Neural cell (in vitro differentiated cells): Measurements from ENCODE around the gene SEL1L2. TPM values are rescaled to one million over a fixed set of nuclear protein-coding genes. Genes with fewer than 3 reads are reported as not detected.

Source experiments
- H2AFZ ChIP-seq: fragments of 200-600, 300-800 bp; sonication (generic), shearing (Covaris generic); 2 replicates; pipeline ENCODE4 v1.6.0; 2014; ENCODE audit warnings: low read depth, mild to moderate bottlenecking, antibody characterized with exemption, low read length, moderate library complexity
- H3F3A ChIP-seq: fragments of 200-600 bp; shearing (Covaris generic); 2 replicates; pipeline ENCODE4 v1.6.1; 2016; ENCODE audit warnings: mild to moderate bottlenecking, moderate library complexity, mixed read lengths, antibody characterized with exemption, low read length; ENCODE audit not compliant: insufficient read depth, poor library complexity, severe bottlenecking
- H3K27ac ChIP-seq: fragments of 200-600, 300-800 bp; sonication (generic), shearing (Covaris generic); 2 replicates; pipeline ENCODE4 v1.5.1; 2014; ENCODE audit warnings: mild to moderate bottlenecking, low read length, moderate library complexity
- H3K27me3 ChIP-seq: fragments of 300-800, 200-600 bp; sonication (generic), shearing (Covaris generic); 2 replicates; pipeline ENCODE4 v1.6.0; 2014; ENCODE audit warnings: mild to moderate bottlenecking, low read depth, low read length, moderate library complexity; ENCODE audit not compliant: insufficient read depth
- H3K36me3 ChIP-seq: fragments of 300-800, 200-600 bp; sonication (generic), shearing (Covaris generic); 2 replicates; pipeline ENCODE4 v1.5.1; 2014; ENCODE audit warnings: mild to moderate bottlenecking, antibody characterized with exemption, low read length, moderate library complexity; ENCODE audit not compliant: insufficient read depth
- H3K4me2 ChIP-seq: fragments of 300-800, 200-600 bp; sonication (generic), shearing (Covaris generic); 2 replicates; pipeline ENCODE4 v1.6.0; 2014; ENCODE audit warnings: mild to moderate bottlenecking, low read length
- H3K4me3 ChIP-seq: fragments of 300-800, 200-600 bp; sonication (generic), shearing (Covaris generic); 2 replicates; pipeline ENCODE4 v1.5.1; 2014; ENCODE audit warnings: mild to moderate bottlenecking, low read length, moderate library complexity
- H3K79me2 ChIP-seq: fragments of 200-600 bp; shearing (Covaris generic); replicated peaks from 2 replicates; pipeline ENCODE4 v1.6.0; 2014; ENCODE audit warnings: mild to moderate bottlenecking, low read length, moderate library complexity; ENCODE audit not compliant: insufficient read depth
- H3K9ac ChIP-seq: fragments of 300-800, 200-600 bp; sonication (generic), shearing (Covaris generic); 2 replicates; pipeline ENCODE4 v1.6.1; 2016; ENCODE audit warnings: mild to moderate bottlenecking, low read length, mixed read lengths
- H3K9me2 ChIP-seq: fragments of 200-600 bp; shearing (Covaris generic); 2 replicates; pipeline ENCODE4 v1.6.1; 2016; ENCODE audit warnings: mild to moderate bottlenecking, low read length, mixed read lengths; ENCODE audit not compliant: insufficient read depth
- H3K9me3 ChIP-seq: fragments of 200-600, 300-800 bp; sonication (generic), shearing (Covaris generic); 2 replicates; pipeline ENCODE4 v1.6.1; 2016; ENCODE audit warnings: mild to moderate bottlenecking, mixed run types, low read length, moderate library complexity, mixed read lengths
- H4K20me1 ChIP-seq: fragments of 200-600 bp; shearing (Covaris generic); 2 replicates; pipeline ENCODE4 v1.6.1; 2016; ENCODE audit warnings: mild to moderate bottlenecking, mixed run types; ENCODE audit not compliant: insufficient read depth
- CTCF ChIP-seq: fragments of 450-650 bp; IDR thresholded peaks from 2 replicates; pipeline ENCODE4 v1.5.1; 2014; ENCODE audit warnings: antibody characterized with exemption, mild to moderate bottlenecking, moderate library complexity; ENCODE audit not compliant: poor library complexity, severe bottlenecking
- EP300 ChIP-seq: fragments of 450-650 bp; conservative IDR thresholded peaks from 2 replicates; pipeline ENCODE4 v1.6.1; 2014; ENCODE audit warnings: antibody characterized with exemption, mild to moderate bottlenecking, moderate library complexity; ENCODE audit not compliant: poor library complexity, severe bottlenecking
- EZH2 ChIP-seq: fragments of 200-600, 300-800 bp; shearing (Covaris generic), sonication (generic); IDR thresholded peaks from 2 replicates; pipeline ENCODE4 v1.6.1; 2014; ENCODE audit warnings: antibody characterized with exemption, low read length, borderline replicate concordance, mild to moderate bottlenecking; ENCODE audit not compliant: insufficient read depth, poor library complexity, severe bottlenecking
- MXI1 ChIP-seq: fragments of 450-650 bp; conservative IDR thresholded peaks from 2 replicates; pipeline ENCODE4 v1.6.1; 2014; ENCODE audit warnings: antibody characterized with exemption, mild to moderate bottlenecking; ENCODE audit not compliant: poor library complexity, severe bottlenecking
- POLR2AphosphoS5 ChIP-seq: IDR thresholded peaks from 2 replicates; pipeline ENCODE4 v1.6.1; 2012
- RAD21 ChIP-seq: fragments of 450-650 bp; conservative IDR thresholded peaks from 2 replicates; pipeline ENCODE4 v1.6.1; 2014; ENCODE audit warnings: antibody characterized with exemption, mild to moderate bottlenecking, moderate library complexity
- REST ChIP-seq: IDR thresholded peaks from 2 replicates; pipeline ENCODE4 v1.6.1; 2012; ENCODE audit warnings: borderline replicate concordance
- SMC3 ChIP-seq: fragments of 450-650 bp; conservative IDR thresholded peaks from 2 replicates; pipeline ENCODE4 v1.6.1; 2014; ENCODE audit warnings: antibody characterized with exemption, mild to moderate bottlenecking, moderate library complexity; ENCODE audit not compliant: poor library complexity
- polyA plus RNA-seq: library from polyadenylated mRNA; depleted of rRNA; stranded (reverse); fragments of >200 nt; gene quantifications from 2 replicates; pipeline ENCODE4 v1.2.3, GENCODE V29; 2014

SEL1L2 gene
- polyA plus RNA-seq, 1 donor from 2014 or later, result not detected

- TF ChIP-seq CTCF (no peak), EZH2 (no peak)
- Histone ChIP-seq H3K9me2 (no peaks in the 10 kb centered on the region), H3K27me3 (no peaks in the 10 kb centered on the region), H3K4me3 (no peak overlapping the region), H3F3A (no peaks in the 10 kb centered on the region), H2AFZ (no peak overlapping the region), H3K9ac (no peak overlapping the region), H3K4me2 (no peak overlapping the region), H4K20me1 (no peaks in the 10 kb centered on the region), H3K9me3 (no peaks in the 10 kb centered on the region), H3K36me3 (peaks cover 10% of the 10 kb centered on the region), H3K79me2 (no peaks in the 10 kb centered on the region), H3K27ac (no peak overlapping the region)
Measured at GRCh38 chr20:13809373-13809772, 181.0 kb downstream of the SEL1L2 start.

- Histone ChIP-seq H3K79me2 (no peaks in the 10 kb centered on the region), H3K4me2 (no peak overlapping the region), H3K27ac (no peak overlapping the region), H3K9ac (no peak overlapping the region), H3F3A (no peaks in the 10 kb centered on the region), H3K4me3 (no peak overlapping the region), H3K27me3 (no peaks in the 10 kb centered on the region), H3K9me3 (no peaks in the 10 kb centered on the region), H2AFZ (no peak overlapping the region), H3K36me3 (peaks cover 31% of the 10 kb centered on the region), H4K20me1 (no peaks in the 10 kb centered on the region), H3K9me2 (no peaks in the 10 kb centered on the region)
- TF ChIP-seq REST (no peak), RAD21 (no peak), CTCF (no peak), EP300 (no peak)
Measured at GRCh38 chr20:13800728-13801134, 189.7 kb downstream of the SEL1L2 start.

GRCh38 chr20:13799974-13800373, 190.4 kb downstream of the SEL1L2 start:
- Histone ChIP-seq H2AFZ (no peak overlapping the region), H3F3A (no peaks in the 10 kb centered on the region), H3K36me3 (peaks cover 31% of the 10 kb centered on the region), H4K20me1 (no peaks in the 10 kb centered on the region), H3K27ac (no peak overlapping the region), H3K4me2 (no peak overlapping the region), H3K9ac (no peak overlapping the region), H3K4me3 (no peak overlapping the region), H3K27me3 (no peaks in the 10 kb centered on the region), H3K9me2 (no peaks in the 10 kb centered on the region), H3K79me2 (no peaks in the 10 kb centered on the region), H3K9me3 (no peaks in the 10 kb centered on the region)
- TF ChIP-seq CTCF (no peak), EZH2 (no peak), SMC3 (no peak), RAD21 (no peak), POLR2AphosphoS5 (no peak), MXI1 (no peak), REST (no peak)
